ENCODE measurements around the gene EPM2AIP1.
"Not testable (repeated sequence)": the region's sequence is repeated elsewhere in the genome, so short reads cannot be mapped to it uniquely, and the experiment has no call there.

Gene EPM2AIP1

DNA sequence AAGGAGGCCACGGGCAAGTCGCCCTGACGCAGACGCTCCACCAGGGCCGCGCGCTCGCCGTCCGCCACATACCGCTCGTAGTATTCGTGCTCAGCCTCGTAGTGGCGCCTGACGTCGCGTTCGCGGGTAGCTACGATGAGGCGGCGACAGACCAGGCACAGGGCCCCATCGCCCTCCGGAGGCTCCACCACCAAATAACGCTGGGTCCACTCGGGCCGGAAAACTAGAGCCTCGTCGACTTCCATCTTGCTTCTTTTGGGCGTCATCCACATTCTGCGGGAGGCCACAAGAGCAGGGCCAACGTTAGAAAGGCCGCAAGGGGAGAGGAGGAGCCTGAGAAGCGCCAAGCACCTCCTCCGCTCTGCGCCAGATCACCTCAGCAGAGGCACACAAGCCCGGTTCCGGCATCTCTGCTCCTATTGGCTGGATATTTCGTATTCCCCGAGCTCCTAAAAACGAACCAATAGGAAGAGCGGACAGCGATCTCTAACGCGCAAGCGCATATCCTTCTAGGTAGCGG lies at the start of gene EPM2AIP1:
EPM2AIP1 (minus strand) TSS at position 326 of the 520 bp plus-strand sequence; CDS start at position 272, 54 bp downstream.
- DNase-seq: no peak

DNA sequence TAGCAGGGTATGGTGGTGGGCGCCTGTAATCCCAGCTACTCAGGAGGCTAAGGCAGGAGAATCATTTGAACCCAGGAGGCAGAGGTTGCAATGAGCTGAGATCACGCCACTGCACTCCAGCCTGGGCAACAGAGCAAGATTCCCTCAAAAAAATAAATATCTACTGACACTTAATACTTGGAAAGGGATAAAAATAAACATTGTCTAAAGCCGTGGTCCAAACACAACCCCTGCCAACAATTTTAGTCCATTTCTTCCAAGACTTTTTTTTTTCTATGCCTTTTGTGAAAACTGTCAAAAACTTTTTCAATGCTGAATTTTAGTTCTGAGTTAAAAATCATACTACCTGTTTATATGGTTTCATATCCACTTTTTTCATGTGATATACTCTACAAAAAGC lies 49.8 kb upstream of the EPM2AIP1 start:
- not testable (repeated sequence) for DNase-seq

GRCh38 chr3:37041546-37042195 lies 48.7 kb upstream of the EPM2AIP1 start:
- no peak for DNase-seq

GRCh38 chr3:37040231-37040630 lies 47.3 kb upstream of the EPM2AIP1 start:
- no peak for DNase-seq

DNA sequence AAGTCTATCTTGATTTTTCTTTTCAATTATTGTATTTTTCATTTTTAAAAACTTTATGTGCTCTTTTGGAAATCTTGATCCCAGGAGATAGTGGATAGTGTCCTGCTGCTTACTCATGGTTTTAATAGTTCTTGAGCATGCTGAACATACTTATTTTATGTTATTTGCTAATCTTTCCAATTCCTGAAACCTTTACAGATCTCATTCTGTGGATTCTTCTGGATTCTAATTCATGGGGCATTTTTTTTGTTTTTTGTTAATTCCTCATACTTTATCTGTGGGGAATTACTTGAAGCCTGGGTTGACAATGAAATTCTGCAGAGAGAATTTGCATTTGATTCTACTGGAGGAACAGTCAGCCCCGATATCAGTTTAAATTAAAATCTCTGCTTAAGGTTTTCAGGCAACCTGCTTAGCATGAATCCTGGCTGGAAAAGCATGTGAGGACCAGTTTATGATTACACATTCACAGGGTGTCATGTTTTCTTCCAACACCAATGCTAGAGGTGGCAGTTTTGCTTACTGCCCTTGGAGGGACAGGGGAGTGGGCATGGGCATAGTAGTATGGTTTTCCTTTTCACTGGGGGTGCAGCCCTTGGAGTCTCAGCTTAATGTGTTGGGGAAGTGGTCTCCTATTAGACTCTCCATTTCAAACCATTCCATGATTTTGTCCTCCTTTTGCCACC lies 46.4 kb upstream of the EPM2AIP1 start:
- no peak for DNase-seq

DNA sequence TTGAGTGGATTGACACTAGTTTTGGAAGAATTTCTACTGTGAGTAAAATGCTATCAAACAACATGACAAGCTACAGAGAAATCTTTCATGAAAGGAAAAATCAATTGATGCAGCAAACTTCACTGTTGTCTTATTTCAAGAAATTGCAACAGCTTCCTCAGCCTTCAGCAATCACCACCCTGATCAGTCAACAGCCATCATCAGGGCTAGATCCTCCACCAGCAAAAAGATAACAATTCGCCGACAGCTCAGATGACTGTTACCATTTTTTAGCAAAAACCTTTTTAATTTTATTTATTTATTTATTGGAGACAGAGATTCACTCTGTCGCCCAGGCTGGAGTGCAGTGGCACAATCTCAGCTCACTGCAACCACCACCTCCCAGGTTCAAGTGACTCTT lies 44.4 kb upstream of the EPM2AIP1 start:
- no peak for DNase-seq

GRCh38 chr3:37032961-37033360 lies 40.0 kb upstream of the EPM2AIP1 start:
- no peak for DNase-seq

GRCh38 chr3:37031096-37031682 lies 38.3 kb upstream of the EPM2AIP1 start:
- no peak for DNase-seq

GRCh38 chr3:37030588-37030987 lies 37.7 kb upstream of the EPM2AIP1 start:
- no peak for DNase-seq

DNA sequence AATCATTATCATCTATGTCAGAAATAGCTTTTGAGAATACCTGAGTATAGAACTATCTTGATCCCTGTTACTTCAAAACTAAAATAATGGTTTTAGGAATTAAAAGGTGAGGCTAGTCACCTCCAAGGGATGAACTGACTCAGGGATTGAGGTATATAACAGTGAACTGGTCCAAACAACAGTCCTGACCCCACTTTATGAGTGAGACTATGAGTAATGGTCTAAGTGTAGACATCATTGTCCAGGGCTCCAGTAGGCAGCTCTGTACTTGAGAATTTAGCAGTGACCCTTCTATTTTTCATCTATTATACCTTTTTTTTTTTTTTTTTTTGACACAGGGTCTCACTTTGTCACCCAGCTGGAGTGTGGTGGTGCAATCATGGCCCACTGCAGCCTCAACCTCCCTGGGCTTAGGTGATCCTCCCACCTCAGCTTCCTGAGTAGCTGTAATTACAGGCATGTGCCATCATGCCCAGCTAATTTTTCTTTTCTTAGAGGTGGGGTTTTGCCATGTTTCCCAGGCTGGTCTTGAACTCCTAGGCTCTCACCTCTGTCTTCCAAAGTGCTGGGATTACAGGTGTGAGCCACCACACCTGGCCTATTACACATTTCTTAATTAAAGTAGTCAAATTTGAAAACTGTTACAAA lies 36.7 kb upstream of the EPM2AIP1 start:
- DNase-seq: no peak

GRCh38 chr3:37029111-37029510 lies 36.2 kb upstream of the EPM2AIP1 start:
- DNase-seq: no peak

- DNase-seq: no peak
Observed at GRCh38 chr3:37028329-37028728, 35.4 kb upstream of the EPM2AIP1 start.

GRCh38 chr3:37026851-37027250 lies 33.9 kb upstream of the EPM2AIP1 start:
- DNase-seq: no peak

- no peak for DNase-seq
Observed at GRCh38 chr3:37025561-37026335, 32.8 kb upstream of the EPM2AIP1 start.

GRCh38 chr3:37024820-37025405 lies 32.0 kb upstream of the EPM2AIP1 start:
- DNase-seq: no peak

DNA sequence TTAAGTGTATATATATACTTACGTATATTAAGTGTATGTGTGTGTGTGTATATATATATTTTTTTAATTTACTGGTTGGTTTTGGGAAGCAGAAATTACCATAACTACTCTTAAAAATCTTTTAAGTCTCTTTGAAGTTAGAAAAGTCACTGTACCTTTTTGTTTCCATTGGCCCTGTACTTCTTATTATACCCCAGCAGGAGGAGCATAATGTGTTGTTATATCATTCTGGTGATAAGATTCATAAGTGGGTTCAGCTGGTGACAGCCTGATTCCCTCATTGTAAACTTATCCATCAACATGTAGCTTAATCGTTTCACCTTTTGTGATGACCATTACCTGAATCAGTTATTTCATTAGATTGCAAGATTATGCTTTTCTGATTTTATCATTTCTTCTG lies 31.2 kb upstream of the EPM2AIP1 start:
- DNase-seq: no peak

GRCh38 chr3:37017683-37018082 lies 24.8 kb upstream of the EPM2AIP1 start:
- DNase-seq: no peak

- DNase-seq: no peak
Observed at GRCh38 chr3:37016903-37017302, 24.0 kb upstream of the EPM2AIP1 start.

- DNase-seq: no peak
Observed at GRCh38 chr3:37015642-37016041, 22.7 kb upstream of the EPM2AIP1 start.

DNA sequence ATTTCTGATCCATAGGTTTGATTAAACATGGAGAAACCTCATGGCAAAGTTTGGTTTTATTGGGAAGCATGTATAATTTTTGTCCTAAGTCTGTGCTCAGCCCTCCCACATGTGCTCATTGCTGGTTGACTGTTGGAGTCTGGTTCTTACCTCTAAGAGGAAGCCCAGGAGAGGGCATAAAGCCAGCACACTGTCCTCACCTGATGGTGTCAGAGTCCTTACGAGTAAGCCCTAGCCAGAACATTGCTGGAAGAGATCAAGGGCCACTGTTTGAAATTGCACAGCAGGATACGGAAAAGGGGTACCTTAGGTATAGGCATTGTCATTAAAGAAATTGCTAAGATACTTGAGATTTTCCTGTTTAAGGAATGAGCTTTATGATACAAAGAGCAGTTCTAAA lies 21.7 kb upstream of the EPM2AIP1 start:
- no peak for DNase-seq

GRCh38 chr3:36993326-36994283 lies 674 bp upstream of the EPM2AIP1 start, which contains the start of gene MLH1:
Gene MLH1 (plus strand): TSS chr3:36993518. CDS start chr3:36993548, 30 bp downstream.
- no peak for DNase-seq
